Activated naive CD8-positive, alpha-beta T cell treated with anti-CD3 and anti-CD28 coated beads, Interleukin-2, amount 50 U/mL, for 24 hours (primary cell): ENCODE measurements around the gene NTN3.

ENCODE experiments used
- ATAC-seq: fragments of 150-1000 bp; cut with Tn5 transposase; one replicate; pipeline ENCODE4 v1.10.0; 2021
- DNase-seq: peaks from one replicate; pipeline ENCODE4 v3.0.0; 2021
- H3K27ac Mint-ChIP-seq: one replicate; pipeline ENCODE4 v1.8.0; 2021; ENCODE audit warnings: mild to moderate bottlenecking, mixed read lengths
- H3K27me3 Mint-ChIP-seq: one replicate; pipeline ENCODE4 v1.8.0; 2021; ENCODE audit warnings: mixed read lengths
- H3K36me3 Mint-ChIP-seq: one replicate; pipeline ENCODE4 v1.8.0; 2021; ENCODE audit warnings: low read depth, mixed read lengths
- H3K4me1 Mint-ChIP-seq: one replicate; pipeline ENCODE4 v1.8.0; 2021; ENCODE audit warnings: mixed read lengths
- H3K4me3 Mint-ChIP-seq: one replicate; pipeline ENCODE4 v1.8.0; 2021; ENCODE audit warnings: mild to moderate bottlenecking, moderate library complexity, mixed read lengths
- H3K9me3 Mint-ChIP-seq: one replicate; pipeline ENCODE4 v1.8.0; 2021; ENCODE audit warnings: mixed read lengths

The NTN3 gene

DNA sequence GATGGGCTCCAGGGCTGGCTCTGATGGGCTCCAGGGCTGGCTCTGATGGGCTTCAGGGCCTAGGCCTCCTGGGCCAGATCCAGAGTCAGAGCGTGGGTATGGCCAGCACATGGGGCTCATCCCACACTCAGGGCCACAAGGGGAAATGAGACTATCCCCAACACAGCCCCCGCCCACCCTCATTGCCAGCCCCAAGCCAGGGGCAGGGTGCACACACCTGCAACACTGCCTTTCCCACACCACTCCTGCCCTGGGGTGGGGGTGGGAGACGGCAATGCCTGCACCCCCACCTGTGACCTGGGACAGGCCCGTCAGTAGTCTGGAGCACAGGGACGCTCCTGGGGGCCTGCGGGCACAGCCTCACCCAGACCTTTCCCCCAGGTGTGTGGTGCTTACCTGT, 28.4 kb downstream of the NTN3 start:
- H3K27ac Mint-ChIP-seq = no peak overlapping the region
- H3K27me3 Mint-ChIP-seq = no peaks in the 10 kb centered on the region
- no peaks in the 10 kb centered on the region for H3K9me3 Mint-ChIP-seq
- DNase-seq = no peak
- ATAC-seq = no peak
- H3K4me1 Mint-ChIP-seq = no peaks in the 10 kb centered on the region
- no peaks in the 10 kb centered on the region for H3K36me3 Mint-ChIP-seq
- no peak overlapping the region for H3K4me3 Mint-ChIP-seq

DNA sequence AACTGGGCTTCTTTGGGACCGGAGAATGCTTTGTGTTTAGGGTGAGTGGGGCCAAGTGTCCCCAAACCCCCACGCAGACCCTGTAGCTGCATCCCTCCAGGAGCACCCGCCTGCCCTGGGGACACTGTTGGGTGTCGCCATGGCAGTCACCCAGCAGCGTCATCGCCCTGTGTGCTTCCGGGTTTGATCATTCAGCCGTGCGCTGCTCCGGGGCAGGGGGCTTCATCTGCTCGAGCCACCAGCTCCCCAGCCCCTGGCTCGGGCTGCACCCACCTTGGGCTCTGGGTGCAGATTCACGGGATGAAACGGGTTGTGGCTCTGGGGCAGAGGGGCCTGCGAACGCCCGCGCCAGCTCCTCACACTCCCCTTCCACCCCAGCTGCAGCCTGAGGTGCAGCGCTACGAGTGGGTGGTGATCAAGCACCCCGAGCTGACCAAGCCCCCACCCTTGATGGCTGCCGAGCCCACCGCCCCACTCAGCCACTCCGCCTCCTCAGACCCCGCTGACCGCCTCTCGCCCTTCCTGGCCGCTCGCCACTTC, 28.9 kb downstream of the NTN3 start:
- no peaks in the 10 kb centered on the region for H3K9me3 Mint-ChIP-seq
- DNase-seq (no peak), ATAC-seq (no peak)
- no peak overlapping the region for H3K27ac Mint-ChIP-seq
- no peaks in the 10 kb centered on the region for H3K27me3 Mint-ChIP-seq
- H3K4me1 Mint-ChIP-seq = no peaks in the 10 kb centered on the region
- no peaks in the 10 kb centered on the region for H3K36me3 Mint-ChIP-seq
- H3K4me3 Mint-ChIP-seq = no peak overlapping the region

DNA sequence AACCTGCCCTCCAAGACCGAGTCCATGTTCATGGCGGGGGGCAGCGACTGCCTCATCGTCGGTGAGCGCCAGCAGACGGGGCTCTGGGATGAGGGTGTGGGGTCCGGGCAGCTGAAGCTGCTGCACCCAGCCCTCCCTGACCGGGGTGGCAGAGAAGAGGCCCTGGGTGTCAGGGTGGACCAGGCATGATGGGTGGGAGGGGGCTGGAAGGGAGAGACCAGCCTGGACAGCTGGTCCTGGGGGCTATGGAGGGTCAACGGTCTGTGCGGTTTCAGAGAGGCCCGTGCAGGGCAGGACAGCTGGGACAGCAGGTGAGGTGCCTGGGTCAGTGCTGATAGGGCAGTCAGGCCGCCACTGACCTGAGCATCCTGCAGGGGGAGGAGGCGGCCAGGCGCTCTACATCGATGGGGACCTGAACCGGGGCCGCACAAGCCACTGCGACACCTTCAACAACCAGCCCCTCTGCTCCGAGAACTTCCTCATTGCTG, 29.4 kb downstream of the NTN3 start:
- Mint-ChIP-seq H3K4me3 (no peak overlapping the region), H3K9me3 (no peaks in the 10 kb centered on the region), H3K27me3 (no peaks in the 10 kb centered on the region), H3K27ac (no peak overlapping the region), H3K36me3 (no peaks in the 10 kb centered on the region), H3K4me1 (no peaks in the 10 kb centered on the region)
- ATAC-seq (no peak), DNase-seq (no peak)

DNA sequence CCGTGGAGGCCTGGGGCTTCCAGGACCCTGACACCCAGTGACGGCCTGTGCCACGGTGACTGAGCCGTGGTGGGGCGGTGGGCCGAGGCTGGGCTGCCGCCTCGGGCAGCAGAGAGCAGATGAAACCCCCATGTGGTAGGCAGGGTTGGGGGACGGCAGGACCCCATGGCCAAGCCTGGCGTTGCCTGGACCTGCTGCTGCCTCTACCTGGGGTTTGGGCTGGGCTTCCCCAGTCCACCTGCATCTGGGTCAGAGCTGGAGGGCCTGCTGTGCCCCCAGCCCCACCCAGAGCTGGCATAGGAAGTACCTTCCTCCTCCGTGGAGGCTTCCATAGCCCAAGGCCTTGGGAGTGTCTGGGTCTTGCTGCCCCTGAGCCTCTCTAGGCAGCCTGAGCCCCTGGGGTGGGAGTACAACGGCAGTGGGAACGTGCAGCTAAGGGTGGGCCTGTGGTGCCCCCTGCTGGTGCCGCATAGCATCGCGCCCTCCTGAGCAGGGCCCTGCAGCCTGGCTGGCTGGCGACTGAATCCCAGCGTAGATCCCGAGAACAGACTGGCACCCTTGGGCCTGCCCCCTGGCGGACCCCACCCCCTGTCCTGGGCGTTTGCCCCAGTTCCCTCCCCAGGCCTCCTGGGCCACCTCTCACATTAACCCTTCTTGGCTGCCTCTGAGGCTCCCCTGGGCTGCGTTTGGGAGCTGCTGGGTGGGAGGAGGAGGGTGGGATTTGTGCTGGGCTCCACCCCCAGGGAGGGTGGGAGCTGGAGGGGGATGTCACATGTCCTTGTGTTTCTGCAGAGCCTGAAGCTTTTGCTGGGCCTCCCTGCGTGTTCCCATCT, 30.0 kb downstream of the NTN3 start:
- H3K4me3 Mint-ChIP-seq = no peak overlapping the region
- no peaks in the 10 kb centered on the region for H3K27me3 Mint-ChIP-seq
- no peaks in the 10 kb centered on the region for H3K4me1 Mint-ChIP-seq
- DNase-seq (peak; percentile 87), ATAC-seq (peak; percentile 84)
- no peak overlapping the region for H3K27ac Mint-ChIP-seq
- H3K9me3 Mint-ChIP-seq = no peaks in the 10 kb centered on the region
- H3K36me3 Mint-ChIP-seq = no peaks in the 10 kb centered on the region

DNA sequence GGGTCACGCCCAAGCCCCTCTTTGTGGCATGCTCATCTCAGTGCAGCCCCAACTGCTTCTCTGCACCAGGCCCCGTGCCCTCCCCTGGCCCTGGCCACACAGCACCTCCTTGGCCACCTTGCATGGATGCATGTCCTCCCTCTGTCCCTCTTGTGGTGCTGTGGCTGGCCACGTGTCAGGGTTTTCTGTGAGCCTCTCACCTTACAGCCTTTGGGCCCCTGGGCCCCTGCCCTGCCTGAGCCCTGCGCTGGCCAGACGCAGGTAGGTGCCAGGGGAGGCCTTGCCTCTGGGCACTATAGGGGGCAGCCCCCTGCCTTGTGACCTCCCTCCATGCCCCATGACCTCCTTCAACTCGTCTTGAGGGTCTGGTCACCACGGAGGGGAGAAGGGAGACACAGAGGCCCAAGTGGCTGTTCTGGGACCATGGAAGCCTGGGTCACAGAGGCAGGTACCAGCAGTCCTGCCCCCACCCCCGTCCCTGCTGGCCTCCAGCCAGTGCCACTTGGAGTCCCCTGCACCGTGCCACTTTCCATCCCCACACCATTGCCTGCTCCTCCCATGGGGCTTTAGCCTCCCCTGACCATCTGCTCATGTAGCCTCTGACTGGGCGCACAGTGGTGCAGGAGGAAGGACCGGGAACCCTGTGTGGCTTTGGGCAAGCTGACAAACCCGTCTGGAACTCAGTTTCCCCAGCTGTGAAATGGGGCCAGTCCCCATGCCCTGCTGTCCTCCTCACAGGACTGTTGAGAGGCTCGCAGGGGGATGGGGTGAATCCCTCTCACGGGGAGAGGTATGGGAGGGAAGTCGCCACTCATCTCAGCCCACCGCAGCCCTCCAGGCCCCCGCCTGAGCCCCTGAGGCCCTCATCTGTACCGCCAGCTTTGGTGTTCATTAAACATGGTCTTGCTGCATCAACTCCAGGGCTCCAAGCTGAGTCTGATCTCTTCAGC, 31.1 kb downstream of the NTN3 start:
- DNase-seq (no peak), ATAC-seq (no peak)
- no peaks in the 10 kb centered on the region for H3K36me3 Mint-ChIP-seq
- no peaks in the 10 kb centered on the region for H3K4me1 Mint-ChIP-seq
- no peaks in the 10 kb centered on the region for H3K9me3 Mint-ChIP-seq
- H3K27ac Mint-ChIP-seq = no peak overlapping the region
- no peaks in the 10 kb centered on the region for H3K27me3 Mint-ChIP-seq
- no peak overlapping the region for H3K4me3 Mint-ChIP-seq

DNA sequence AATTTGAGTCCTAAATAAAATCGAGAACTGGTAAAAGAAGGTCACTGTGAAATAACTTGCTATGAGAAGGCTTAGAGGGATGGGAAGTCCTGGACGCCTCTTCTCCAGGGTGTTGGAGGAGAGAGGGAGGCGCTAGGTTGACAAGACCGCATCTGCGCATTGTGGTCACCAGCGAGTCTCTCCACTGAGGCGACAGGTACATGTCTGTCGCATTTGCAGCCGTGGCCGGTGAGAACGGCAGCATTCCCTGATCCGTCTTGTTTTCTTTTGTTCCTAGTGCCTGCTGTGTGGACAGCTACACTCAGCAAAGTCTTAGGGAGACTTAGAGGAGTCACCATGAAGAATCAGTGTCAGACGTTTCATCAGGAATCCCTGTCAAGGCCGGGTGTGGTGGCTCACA, 34.6 kb downstream of the NTN3 start:
- Mint-ChIP-seq H3K9me3 (no peaks in the 10 kb centered on the region), H3K36me3 (no peaks in the 10 kb centered on the region), H3K27me3 (no peaks in the 10 kb centered on the region), H3K4me3 (no peak overlapping the region), H3K27ac (no peak overlapping the region), H3K4me1 (peaks cover 10% of the 10 kb centered on the region)
- DNase-seq (no peak), ATAC-seq (no peak)

DNA sequence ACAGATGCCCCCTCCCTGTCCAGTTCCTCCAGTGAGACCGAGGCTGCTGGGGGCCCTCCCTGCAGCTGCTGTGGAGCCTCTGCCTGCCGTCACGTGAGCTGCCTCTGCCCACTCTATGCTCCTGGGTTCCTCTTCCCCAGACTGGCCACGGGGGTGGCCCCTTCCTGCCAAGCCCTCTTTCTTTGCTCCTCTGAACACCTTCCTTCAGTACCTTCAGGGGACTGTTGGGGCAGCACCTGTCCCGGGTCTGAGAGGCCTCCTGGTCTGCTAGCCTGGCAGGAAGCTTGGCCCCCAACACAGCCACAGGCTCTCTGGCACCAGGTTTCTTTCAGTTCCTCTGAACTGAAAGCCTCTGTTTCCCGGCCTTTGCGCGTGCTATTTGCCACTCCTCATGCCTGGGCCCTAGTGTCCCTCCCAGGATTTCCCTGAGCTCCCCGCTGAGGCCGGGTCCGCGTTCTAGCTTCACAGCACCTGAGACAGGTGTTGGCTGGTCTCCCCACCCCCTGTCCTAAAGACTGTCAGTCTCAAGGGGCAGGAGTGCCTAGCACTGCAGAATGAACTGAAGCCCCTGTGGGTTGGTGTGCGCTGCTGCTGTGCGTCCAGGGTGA, 36.1 kb downstream of the NTN3 start:
- ATAC-seq = no peak
- H3K27ac Mint-ChIP-seq = peak overlapping the region; percentile 26
- no peaks in the 10 kb centered on the region for H3K27me3 Mint-ChIP-seq
- H3K4me1 Mint-ChIP-seq = peaks cover 12% of the 10 kb centered on the region
- H3K4me3 Mint-ChIP-seq = no peak overlapping the region
- no peak for DNase-seq
- H3K9me3 Mint-ChIP-seq = no peaks in the 10 kb centered on the region
- no peaks in the 10 kb centered on the region for H3K36me3 Mint-ChIP-seq

DNA sequence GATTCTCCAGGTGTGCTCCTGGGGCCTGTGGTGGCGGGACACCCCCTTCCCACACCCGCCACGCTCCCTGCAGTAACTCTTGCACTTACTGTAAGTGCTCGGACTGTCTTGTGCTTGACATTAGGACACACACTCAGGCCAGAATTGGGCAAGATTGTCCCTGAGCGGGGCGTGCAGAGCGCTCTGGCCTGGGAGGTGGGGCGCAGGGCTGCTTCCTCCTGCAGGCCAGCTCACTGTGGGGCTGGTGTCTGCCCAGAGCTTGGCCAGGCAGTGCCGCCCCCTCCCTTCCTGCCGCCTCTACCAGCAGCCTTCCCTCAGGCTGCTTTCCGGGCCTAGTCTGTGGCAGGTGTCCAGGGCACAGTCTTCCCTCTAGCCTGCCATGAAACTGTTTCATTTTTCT, 36.6 kb downstream of the NTN3 start:
- H3K27ac Mint-ChIP-seq = no peak overlapping the region
- no peaks in the 10 kb centered on the region for H3K9me3 Mint-ChIP-seq
- ATAC-seq = no peak
- H3K27me3 Mint-ChIP-seq = no peaks in the 10 kb centered on the region
- no peak overlapping the region for H3K4me3 Mint-ChIP-seq
- H3K36me3 Mint-ChIP-seq = no peaks in the 10 kb centered on the region
- H3K4me1 Mint-ChIP-seq = peaks cover 15% of the 10 kb centered on the region
- DNase-seq = no peak

DNA sequence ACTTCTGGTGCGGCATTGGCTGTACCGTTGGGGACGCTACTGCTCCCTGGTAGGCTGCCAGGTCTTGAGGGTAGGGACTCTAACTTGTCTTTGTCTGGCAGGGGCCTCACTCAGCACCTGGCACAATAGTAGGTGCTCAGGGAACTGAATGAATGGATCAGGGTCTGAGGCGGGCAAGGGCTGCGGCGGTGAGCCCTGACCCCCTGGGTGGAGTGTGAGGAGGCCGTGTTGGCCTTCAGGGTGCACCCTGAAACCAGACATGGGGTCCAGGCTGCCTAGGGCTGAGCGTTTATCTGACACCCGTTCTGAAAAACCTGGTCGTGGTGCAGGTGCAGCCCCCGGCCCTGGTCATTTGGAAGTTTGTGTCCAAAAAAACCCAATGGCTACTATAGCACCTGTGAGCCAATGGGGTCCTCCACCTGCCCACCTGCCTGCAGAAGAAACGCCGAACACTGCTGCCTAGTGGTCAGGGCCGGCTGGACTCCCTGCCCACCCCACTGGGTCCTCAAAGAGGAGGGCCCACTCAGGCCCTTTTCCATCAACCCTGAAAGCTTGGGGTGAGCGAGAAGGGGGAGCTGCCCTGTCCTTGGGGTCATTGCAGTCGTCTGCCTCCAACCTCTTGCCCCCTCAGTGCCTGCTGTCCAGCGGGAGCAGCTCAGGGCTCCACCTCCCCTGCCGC, 37.8 kb downstream of the NTN3 start:
- Mint-ChIP-seq H3K4me3 (no peak overlapping the region), H3K4me1 (peaks cover 22% of the 10 kb centered on the region), H3K27ac (no peak overlapping the region), H3K9me3 (no peaks in the 10 kb centered on the region), H3K36me3 (no peaks in the 10 kb centered on the region), H3K27me3 (no peaks in the 10 kb centered on the region)
- ATAC-seq (no peak), DNase-seq (no peak)

DNA sequence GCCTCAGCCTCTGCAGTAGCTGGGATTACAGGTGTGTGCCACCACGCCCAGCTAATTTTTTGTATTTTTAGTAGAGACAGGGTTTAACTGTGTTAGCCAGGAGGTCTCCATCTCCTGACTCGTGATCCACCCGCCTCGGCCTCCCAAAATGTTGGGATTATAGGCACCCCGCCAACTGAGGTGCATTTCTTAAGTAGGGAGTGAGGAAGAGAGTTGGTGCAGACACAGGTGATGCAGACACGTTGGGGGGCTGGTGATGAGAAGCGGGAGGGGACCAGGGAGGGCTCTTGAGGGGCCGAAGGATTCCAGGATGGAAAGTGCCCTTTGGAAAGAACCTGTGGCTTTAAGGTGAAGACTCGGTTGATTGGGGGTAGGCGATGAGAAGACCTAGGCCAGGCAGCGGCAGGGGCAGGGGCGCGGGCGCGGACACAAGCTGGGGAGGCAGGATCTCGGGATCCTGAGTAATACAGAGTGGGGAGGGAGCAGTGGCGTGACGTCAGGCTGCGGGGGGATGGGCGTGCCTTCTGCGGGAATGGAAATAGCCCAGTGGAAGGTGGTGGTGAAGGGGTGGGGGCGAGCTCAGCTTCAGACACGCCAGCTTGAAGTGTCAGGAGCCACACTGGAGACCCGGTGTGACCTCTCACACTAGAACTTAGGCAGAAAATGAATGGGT, 40.2 kb downstream of the NTN3 start:
- no peaks in the 10 kb centered on the region for H3K9me3 Mint-ChIP-seq
- no peak for DNase-seq
- ATAC-seq = no peak
- H3K4me1 Mint-ChIP-seq = peaks cover 39% of the 10 kb centered on the region
- H3K36me3 Mint-ChIP-seq = peaks cover 5% of the 10 kb centered on the region
- H3K27me3 Mint-ChIP-seq = no peaks in the 10 kb centered on the region
- H3K4me3 Mint-ChIP-seq = peak overlapping the region; percentile 21
- no peak overlapping the region for H3K27ac Mint-ChIP-seq

DNA sequence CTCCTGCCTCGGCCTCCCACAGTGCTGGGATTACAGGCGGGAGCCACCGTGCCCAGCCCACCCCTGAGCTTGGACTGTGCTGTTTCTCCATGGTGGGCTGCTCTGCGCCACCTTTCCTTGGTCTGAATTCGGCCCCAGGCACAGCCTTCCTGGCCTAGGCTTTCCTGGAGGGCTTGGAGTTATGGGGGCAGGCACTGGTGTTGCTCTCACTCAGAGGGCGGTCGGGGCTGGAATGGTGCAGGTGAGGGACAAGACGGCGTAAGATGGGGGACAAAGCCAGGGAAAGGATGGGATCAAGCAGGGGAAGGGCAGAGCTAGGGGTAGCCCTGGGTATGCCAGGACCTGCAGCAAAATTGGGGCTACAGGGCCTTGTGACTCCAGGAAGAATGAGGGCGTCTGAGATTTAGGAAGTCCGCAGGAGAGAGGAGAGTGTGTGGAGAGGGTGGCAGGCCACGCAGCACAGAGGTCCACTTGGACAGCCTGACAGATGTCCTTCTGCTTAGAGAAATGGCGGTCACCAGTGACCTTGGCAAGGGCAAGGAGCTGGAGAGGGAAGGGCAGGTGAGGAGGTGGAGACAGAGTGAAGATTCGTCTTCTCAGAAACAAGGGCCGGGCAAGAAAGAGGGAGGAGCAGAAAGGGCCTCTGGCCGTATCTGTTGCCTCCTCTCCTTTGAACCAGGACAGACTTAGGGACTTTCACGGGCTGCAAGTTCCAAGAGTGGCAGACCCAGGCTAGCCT, 41.1 kb downstream of the NTN3 start:
- Mint-ChIP-seq H3K27ac (no peak overlapping the region), H3K36me3 (peaks cover 11% of the 10 kb centered on the region), H3K9me3 (no peaks in the 10 kb centered on the region), H3K27me3 (no peaks in the 10 kb centered on the region), H3K4me3 (peak overlapping the region; percentile 24), H3K4me1 (peaks cover 48% of the 10 kb centered on the region)
- ATAC-seq (no peak), DNase-seq (no peak)

DNA sequence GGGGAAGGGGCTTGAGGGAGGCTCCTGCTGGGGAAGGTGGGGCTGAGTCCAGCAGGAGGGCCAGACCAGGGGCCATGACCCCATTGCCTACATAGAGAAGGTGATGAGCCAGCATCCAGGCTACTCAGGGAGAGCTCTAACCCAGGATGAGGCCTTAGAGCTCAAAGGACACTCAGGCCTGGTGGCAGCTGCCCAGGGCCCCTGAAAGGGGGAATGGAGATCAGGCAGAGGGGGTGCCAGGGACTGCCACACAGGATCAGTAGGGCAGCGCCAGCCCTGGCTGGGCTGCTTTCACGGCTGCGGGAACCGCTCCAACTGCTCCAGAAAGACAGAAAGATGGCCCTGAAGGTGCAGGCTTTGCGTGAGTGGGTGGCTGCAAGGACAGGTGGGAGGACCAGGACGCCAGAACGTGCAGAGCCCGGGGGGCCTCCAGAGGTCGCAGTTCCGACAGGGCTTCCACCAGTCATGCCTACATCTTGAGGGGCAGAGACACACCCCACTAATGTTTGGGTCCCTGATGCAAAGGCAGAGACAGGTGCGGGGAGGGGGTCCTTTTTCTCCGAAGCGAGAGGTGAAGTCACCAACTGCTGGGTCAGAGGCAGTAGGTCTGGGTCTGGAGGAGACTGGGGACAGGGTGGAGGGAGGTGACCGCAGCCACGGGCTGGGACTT, 41.8 kb downstream of the NTN3 start:
- Mint-ChIP-seq H3K4me3 (peak overlapping the region; percentile 82), H3K4me1 (peaks cover 55% of the 10 kb centered on the region), H3K9me3 (no peaks in the 10 kb centered on the region), H3K36me3 (peaks cover 11% of the 10 kb centered on the region), H3K27ac (peak overlapping the region; percentile 87), H3K27me3 (no peaks in the 10 kb centered on the region)
- DNase-seq = no peak
- ATAC-seq = no peak
